ENCODE data around the gene IFT43. TPM values are rescaled to one million over a fixed set of nuclear protein-coding genes. Genes with fewer than 3 reads are reported as not detected.

The IFT43 gene
- total RNA-seq, 1 donor from 2014 or later: 36.8 TPM

- Histone ChIP-seq H3K79me2 (ENCODE audit: low read depth) (no peaks in the 10 kb centered on the region), H3K4me3 (no peak overlapping the region), H3K4me2 (no peak overlapping the region), H2AFZ (replicated peaks) (no peak overlapping the region), H3K36me3 (peaks cover 3% of the 10 kb centered on the region), H3K9me3 (ENCODE audit: low read depth) (no peaks in the 10 kb centered on the region), H4K20me1 (ENCODE audit: low read depth) (no peaks in the 10 kb centered on the region), H3F3A (ENCODE audit: low read depth) (no peaks in the 10 kb centered on the region), H3K27ac (no peak overlapping the region), H3K27me3 (no peaks in the 10 kb centered on the region), H3K9ac (no peak overlapping the region), H3K4me1 (no peaks in the 10 kb centered on the region)
- no peak for DNase-seq (ENCODE audit: low spot score)
- no peak overlapping the region for H3K27ac Mint-ChIP-seq
- no peak overlapping the region for H3K4me3 Mint-ChIP-seq
- peaks cover 59% of the 10 kb centered on the region for H3K36me3 Mint-ChIP-seq
- no peaks in the 10 kb centered on the region for H3K27me3 Mint-ChIP-seq (ENCODE audit: insufficient read depth, low read depth)
- H3K4me1 Mint-ChIP-seq: no peaks in the 10 kb centered on the region
- TF ChIP-seq CTCF (IDR thresholded peaks at IDR 0.05) (no peak), EZH2 (IDR thresholded peaks at IDR 0.05) (no peak), EZH2phosphoT487 (IDR thresholded peaks at IDR 0.05) (no peak)
- H3K9me3 Mint-ChIP-seq: peaks cover 10% of the 10 kb centered on the region
Measured at GRCh38 chr14:76024211-76024907, 38.8 kb downstream of the IFT43 start.

- DNase-seq (ENCODE audit: low spot score): no peak
- no peak overlapping the region for H3K9ac ChIP-seq
Measured at GRCh38 chr14:76034566-76034965, 49.0 kb downstream of the IFT43 start.

GRCh38 chr14:76040704-76041103, 55.1 kb downstream of the IFT43 start:
- H3K36me3 Mint-ChIP-seq: no peaks in the 10 kb centered on the region
- H3K79me2 ChIP-seq (ENCODE audit: low read depth): no peaks in the 10 kb centered on the region

More at GRCh38 chr14:76034566-76034965, 49.0 kb downstream of the IFT43 start:
- H3K4me2 ChIP-seq: no peak overlapping the region
- no peak overlapping the region for H3K27ac Mint-ChIP-seq
- H3K79me2 ChIP-seq (ENCODE audit: low read depth): no peaks in the 10 kb centered on the region
- no peak overlapping the region for H2AFZ ChIP-seq (replicated peaks)
- no peaks in the 10 kb centered on the region for H3K4me1 ChIP-seq
- H3K27me3 Mint-ChIP-seq (ENCODE audit: insufficient read depth, low read depth): no peaks in the 10 kb centered on the region
- no peak overlapping the region for H3K4me3 Mint-ChIP-seq
- no peaks in the 10 kb centered on the region for H4K20me1 ChIP-seq (ENCODE audit: low read depth)
- H3K4me3 ChIP-seq: no peak overlapping the region
- no peaks in the 10 kb centered on the region for H3K36me3 ChIP-seq
- no peak overlapping the region for H3K27ac ChIP-seq
- H3K36me3 Mint-ChIP-seq: no peaks in the 10 kb centered on the region
- no peaks in the 10 kb centered on the region for H3K27me3 ChIP-seq
- TF ChIP-seq EZH2phosphoT487 (IDR thresholded peaks at IDR 0.05) (no peak), CTCF (IDR thresholded peaks at IDR 0.05) (no peak), EZH2 (IDR thresholded peaks at IDR 0.05) (no peak)
- H3K9me3 ChIP-seq (ENCODE audit: low read depth): no peaks in the 10 kb centered on the region
- no peaks in the 10 kb centered on the region for H3K9me3 Mint-ChIP-seq
- no peaks in the 10 kb centered on the region for H3K4me1 Mint-ChIP-seq
- no peaks in the 10 kb centered on the region for H3F3A ChIP-seq (ENCODE audit: low read depth)

More at GRCh38 chr14:76040704-76041103, 55.1 kb downstream of the IFT43 start:
- Histone ChIP-seq H3K9me3 (ENCODE audit: low read depth) (no peaks in the 10 kb centered on the region), H3K27me3 (no peaks in the 10 kb centered on the region), H3K4me2 (no peak overlapping the region), H2AFZ (replicated peaks) (no peak overlapping the region), H3K4me3 (no peak overlapping the region), H4K20me1 (ENCODE audit: low read depth) (no peaks in the 10 kb centered on the region), H3K4me1 (peaks cover 9% of the 10 kb centered on the region), H3K36me3 (no peaks in the 10 kb centered on the region), H3F3A (ENCODE audit: low read depth) (no peaks in the 10 kb centered on the region), H3K27ac (no peak overlapping the region), H3K9ac (no peak overlapping the region)
- TF ChIP-seq CTCF (IDR thresholded peaks at IDR 0.05): no peak
- no peak for TF ChIP-seq EZH2 (IDR thresholded peaks at IDR 0.05)
- no peak for TF ChIP-seq EZH2phosphoT487 (IDR thresholded peaks at IDR 0.05)
- DNase-seq (ENCODE audit: low spot score): no peak
- H3K4me1 Mint-ChIP-seq: peaks cover 7% of the 10 kb centered on the region
- no peak overlapping the region for H3K27ac Mint-ChIP-seq
- H3K27me3 Mint-ChIP-seq (ENCODE audit: insufficient read depth, low read depth): peaks cover 4% of the 10 kb centered on the region
- H3K4me3 Mint-ChIP-seq: no peak overlapping the region
- H3K9me3 Mint-ChIP-seq: no peaks in the 10 kb centered on the region

Data from neural progenitor cell (in vitro differentiated cells).